ENCODE measurements around the gene ZNF518A. TPM values are rescaled to one million over a fixed set of nuclear protein-coding genes. Genes with fewer than 3 reads are reported as not detected.
A peak's percentile ranks its signal among the peaks of the same experiment; 100 is the strongest.

ZNF518A gene
- total and polyA plus RNA-seq, 2 of the 13 experiments (the other 11 are each of a cell fraction or from before 2014, with no cell fraction given), result 21.7 to 37.1 TPM

GRCh38 chr10:96124230-96125141 lies 5.6 kb upstream of the ZNF518A start (continued):
- TF ChIP-seq, protein P1, sequence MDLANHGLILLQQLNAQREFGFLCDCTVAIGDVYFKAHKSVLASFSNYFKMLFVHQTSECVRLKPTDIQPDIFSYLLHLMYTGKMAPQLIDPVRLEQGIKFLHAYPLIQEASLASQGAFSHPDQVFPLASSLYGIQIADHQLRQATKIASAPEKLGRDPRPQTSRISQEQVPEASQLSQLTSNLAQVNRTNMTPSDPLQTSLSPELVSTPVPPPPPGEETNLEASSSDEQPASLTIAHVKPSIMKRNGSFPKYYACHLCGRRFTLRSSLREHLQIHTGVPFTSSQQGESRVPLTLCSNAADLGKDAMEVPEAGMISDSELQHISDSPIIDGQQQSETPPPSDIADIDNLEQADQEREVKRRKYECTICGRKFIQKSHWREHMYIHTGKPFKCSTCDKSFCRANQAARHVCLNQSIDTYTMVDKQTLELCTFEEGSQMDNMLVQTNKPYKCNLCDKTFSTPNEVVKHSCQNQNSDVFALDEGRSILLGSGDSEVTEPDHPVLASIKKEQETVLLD (CRISPR knock-in tag; IDR thresholded peaks at IDR 0.05; ENCODE audit: low read depth), result no peak
- TF ChIP-seq RARG (CRISPR knock-in tag; IDR thresholded peaks at IDR 0.05; ENCODE audit: low read depth) (no peak), BCL6 (CRISPR knock-in tag; IDR thresholded peaks at IDR 0.05) (no peak), PAF1 (CRISPR knock-in tag; IDR thresholded peaks at IDR 0.05) (no peak), SKIL (CRISPR knock-in tag; IDR thresholded peaks at IDR 0.05; ENCODE audit: borderline replicate concordance) (no peak), HOXA9 (CRISPR knock-in tag; IDR thresholded peaks at IDR 0.05; ENCODE audit: borderline replicate concordance) (no peak), FIP1L1 (IDR thresholded peaks at IDR 0.05; ENCODE audit: borderline replicate concordance, insufficient read depth, low read depth, low read length) (no peak), MED1 (CRISPR knock-in tag; IDR thresholded peaks at IDR 0.05) (peak; percentile 49), JUND (CRISPR knock-in tag; IDR thresholded peaks at IDR 0.05) (no peak), PRPF4 (IDR thresholded peaks at IDR 0.05; ENCODE audit: low read depth, low read length, poor library complexity, severe bottlenecking) (peak; percentile 86), ZNF451 (CRISPR knock-in tag; IDR thresholded peaks at IDR 0.05) (no peak), ATAD3A (CRISPR knock-in tag; IDR thresholded peaks at IDR 0.05) (no peak), ZNF460 (CRISPR knock-in tag; IDR thresholded peaks at IDR 0.05; ENCODE audit: borderline replicate concordance) (no peak), ZNF850 (CRISPR knock-in tag; conservative IDR thresholded peaks at IDR 0.05) (no peak), MTF1 (CRISPR knock-in tag; IDR thresholded peaks at IDR 0.05) (no peak), ZNF17 (CRISPR knock-in tag; IDR thresholded peaks at IDR 0.05) (no peak), NFE2L2 (IDR thresholded peaks at IDR 0.05; ENCODE audit: low read length) (no peak)
- TF ChIP-seq, protein P2, sequence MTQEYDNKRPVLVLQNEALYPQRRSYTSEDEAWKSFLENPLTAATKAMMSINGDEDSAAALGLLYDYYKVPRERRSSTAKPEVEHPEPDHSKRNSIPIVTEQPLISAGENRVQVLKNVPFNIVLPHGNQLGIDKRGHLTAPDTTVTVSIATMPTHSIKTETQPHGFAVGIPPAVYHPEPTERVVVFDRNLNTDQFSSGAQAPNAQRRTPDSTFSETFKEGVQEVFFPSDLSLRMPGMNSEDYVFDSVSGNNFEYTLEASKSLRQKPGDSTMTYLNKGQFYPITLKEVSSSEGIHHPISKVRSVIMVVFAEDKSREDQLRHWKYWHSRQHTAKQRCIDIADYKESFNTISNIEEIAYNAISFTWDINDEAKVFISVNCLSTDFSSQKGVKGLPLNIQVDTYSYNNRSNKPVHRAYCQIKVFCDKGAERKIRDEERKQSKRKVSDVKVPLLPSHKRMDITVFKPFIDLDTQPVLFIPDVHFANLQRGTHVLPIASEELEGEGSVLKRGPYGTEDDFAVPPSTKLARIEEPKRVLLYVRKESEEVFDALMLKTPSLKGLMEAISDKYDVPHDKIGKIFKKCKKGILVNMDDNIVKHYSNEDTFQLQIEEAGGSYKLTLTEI (CRISPR knock-in tag; conservative IDR thresholded peaks at IDR 0.05), result no peak
- TF ChIP-seq, protein P3, sequence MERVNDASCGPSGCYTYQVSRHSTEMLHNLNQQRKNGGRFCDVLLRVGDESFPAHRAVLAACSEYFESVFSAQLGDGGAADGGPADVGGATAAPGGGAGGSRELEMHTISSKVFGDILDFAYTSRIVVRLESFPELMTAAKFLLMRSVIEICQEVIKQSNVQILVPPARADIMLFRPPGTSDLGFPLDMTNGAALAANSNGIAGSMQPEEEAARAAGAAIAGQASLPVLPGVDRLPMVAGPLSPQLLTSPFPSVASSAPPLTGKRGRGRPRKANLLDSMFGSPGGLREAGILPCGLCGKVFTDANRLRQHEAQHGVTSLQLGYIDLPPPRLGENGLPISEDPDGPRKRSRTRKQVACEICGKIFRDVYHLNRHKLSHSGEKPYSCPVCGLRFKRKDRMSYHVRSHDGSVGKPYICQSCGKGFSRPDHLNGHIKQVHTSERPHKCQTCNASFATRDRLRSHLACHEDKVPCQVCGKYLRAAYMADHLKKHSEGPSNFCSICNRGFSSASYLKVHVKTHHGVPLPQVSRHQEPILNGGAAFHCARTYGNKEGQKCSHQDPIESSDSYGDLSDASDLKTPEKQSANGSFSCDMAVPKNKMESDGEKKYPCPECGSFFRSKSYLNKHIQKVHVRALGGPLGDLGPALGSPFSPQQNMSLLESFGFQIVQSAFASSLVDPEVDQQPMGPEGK (CRISPR knock-in tag; IDR thresholded peaks at IDR 0.05), result peak; percentile 51
- TF ChIP-seq, protein P4, sequence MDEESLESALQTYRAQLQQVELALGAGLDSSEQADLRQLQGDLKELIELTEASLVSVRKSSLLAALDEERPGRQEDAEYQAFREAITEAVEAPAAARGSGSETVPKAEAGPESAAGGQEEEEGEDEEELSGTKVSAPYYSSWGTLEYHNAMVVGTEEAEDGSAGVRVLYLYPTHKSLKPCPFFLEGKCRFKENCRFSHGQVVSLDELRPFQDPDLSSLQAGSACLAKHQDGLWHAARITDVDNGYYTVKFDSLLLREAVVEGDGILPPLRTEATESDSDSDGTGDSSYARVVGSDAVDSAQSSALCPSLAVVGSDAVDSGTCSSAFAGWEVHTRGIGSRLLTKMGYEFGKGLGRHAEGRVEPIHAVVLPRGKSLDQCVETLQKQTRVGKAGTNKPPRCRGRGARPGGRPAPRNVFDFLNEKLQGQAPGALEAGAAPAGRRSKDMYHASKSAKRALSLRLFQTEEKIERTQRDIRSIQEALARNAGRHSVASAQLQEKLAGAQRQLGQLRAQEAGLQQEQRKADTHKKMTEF (CRISPR knock-in tag; IDR thresholded peaks at IDR 0.05), result peak; percentile 32; the same call in 1 of the 2 replicates
